Measurements from ENCODE around the gene KLF14.
A peak's percentile ranks its signal among the peaks of the same experiment; 100 is the strongest.
"Not testable (repeated sequence)": the region's sequence is repeated elsewhere in the genome, so short reads cannot be mapped to it uniquely, and the experiment has no call there.

Gene KLF14

DNA sequence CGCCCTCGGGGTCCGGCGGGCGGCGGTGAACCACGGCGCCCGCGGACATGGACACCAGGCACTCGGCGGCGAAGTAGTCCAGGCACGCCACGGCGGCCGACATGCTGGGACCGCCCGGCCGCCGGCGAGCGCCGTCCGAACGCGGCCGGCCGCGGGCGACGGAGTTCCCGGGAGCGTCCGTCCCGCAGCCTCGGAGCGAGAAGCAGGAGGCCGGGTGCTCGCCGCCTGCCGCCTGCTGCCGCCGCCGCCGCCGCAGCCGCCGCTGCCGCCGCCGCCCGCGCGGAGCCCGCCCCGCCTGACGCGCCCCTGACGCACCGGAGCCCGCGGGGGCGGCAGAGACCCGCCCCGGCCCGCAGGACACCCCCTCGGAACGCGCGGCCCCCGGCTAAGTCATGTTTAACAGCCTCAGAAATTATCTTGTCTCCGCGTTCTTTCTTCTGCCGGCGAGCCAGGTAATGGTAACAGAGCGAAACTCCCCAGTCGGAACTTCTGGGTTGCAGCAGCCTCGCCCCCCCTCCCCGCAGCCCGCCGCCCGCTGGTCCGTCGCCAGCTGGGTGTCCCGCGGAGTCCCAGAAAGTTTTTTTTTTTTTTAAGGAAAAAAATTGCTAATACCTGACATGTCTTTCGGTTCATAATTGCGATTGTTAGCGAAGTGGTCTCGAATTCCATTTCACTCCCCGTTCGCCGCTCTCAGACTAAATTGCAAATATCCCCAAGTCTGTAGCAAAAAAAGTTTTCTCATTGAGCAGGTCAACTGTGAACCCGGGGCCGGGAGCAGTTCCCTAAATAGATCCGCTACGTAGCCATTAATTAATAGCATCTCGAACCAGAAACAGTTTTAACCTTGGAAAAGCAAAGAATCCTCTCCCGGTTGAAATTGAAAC lies at the start of gene KLF14:
TSS of gene KLF14 (minus strand) at position 277 of the 884 bp plus-strand sequence. CDS start at position 103, 174 bp downstream.
- peak; percentile 28 for DNase-seq

DNA sequence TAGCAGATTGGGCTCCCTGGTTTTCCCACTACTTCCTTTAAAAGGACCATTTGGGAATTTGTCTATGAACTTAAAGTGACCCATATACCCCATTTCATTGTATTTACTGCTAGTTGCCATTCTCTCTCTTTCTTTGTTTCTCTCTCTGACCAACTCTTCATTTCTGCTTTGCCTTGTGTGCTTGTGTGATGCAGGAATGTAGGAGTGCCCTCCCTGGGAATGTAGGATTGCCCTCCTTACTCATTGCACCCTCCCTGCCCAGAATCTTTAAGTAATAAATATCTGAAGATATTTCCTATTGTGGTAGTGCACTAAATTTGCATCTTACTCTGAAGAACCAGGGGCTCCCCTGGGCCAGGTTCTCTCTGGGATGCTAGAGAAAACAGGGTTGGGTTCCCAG lies 47.3 kb upstream of the KLF14 start:
- no peak for DNase-seq

DNA sequence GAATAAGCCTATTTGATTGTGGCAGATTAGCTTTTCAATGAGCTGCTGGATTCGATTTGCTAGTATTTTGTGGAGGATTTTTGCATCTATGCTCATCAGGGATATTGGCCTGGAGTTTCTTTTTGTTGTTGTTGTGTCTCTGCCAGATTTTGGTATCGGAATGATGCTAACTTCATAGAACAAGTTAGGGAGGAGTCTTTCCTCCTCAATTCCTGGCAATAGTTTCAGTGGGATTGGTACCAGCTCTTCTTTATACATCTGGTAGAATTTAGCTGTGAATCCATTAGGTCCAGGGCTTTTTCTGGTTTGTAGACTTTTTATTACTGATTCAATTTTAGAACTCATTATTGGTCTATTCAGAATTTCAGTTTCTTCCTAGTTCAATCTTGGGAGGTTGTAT lies 43.4 kb upstream of the KLF14 start:
- no peak for DNase-seq

DNA sequence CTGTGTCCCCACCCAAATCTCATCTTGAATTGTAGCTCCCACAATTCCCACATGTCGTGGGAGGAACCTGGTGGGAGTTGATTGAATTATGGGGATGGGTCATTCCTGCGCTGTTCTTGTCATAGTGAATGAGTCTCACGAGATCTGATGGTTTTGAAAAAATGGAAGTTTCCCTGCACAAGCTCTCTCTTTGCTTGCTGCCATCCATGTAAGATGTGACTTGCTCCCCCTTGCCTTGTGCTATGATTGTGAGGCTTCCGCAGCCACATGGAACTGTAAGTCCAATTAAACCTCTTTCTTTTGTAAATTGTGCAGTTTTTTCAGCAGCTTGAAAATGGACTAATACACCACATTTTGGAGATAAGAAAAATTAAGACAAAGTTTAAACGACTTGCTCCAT lies 38.4 kb upstream of the KLF14 start:
- not testable (repeated sequence) for DNase-seq

DNA sequence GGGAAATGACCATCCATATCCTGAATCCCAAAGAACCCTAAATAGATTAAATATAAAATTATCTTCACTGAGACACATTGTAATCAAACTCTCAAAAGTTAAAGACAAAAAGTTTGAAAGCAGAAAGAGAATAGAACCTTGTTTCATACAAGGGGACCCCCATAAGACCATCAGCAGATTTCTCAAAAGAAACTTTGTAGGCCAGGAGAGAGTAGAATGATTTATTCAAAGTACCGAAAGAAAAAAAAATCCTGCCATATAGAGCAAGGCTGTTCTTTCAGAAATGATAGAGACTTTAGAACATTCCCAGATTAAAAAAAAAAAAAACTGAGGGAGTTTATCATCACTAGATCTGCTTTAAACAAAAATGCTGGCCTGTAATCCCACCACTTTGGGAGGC lies 34.8 kb upstream of the KLF14 start:
- no peak for DNase-seq

DNA sequence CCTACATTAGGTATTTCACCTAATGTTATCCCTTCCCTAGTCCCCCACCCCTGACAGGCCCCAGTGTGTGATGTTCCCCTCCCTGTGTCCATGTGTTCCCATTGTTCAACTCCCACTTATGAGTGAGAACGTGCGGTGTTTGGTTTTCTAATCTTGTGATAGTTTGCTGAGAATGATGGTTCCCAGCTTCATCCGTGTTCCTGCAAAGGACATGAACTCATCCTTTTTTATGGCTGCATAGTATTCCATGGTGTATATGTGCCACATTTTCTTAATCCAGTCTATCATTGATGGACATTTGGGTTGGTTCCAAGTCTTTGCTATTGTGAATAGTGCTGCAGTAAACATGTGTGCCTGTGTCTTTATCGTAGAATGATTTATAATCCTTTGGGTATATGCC lies 30.6 kb upstream of the KLF14 start:
- not testable (repeated sequence) for DNase-seq

DNA sequence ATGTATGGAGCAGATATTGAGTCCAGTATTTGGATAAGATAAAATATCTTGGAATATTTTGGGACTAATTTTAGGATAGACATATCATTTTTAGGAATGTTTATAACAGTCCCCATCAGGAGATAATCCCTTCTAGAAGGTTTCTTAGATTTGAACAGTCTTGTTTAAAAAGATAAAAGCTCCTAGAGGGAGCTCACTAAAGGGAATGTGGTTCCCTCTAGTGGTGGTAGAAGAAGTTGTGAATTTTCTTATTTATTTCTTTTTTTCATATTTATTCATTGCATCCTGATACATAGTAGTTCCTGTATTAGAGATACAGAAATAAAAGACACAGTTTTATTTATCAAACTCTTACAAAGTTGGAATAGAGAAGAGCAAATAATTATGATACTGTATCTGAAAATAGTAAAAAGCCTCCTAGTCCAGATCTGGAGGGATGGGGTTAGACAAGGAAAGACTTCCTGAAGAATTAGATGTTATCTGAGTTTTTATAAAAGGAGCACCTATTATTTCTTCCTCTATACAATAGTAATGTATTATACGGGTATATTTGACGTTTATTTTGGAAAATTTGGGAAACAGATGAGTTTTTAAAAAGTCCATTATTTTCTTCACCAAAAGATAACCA lies 24.5 kb upstream of the KLF14 start:
- DNase-seq = peak; percentile 54

DNA sequence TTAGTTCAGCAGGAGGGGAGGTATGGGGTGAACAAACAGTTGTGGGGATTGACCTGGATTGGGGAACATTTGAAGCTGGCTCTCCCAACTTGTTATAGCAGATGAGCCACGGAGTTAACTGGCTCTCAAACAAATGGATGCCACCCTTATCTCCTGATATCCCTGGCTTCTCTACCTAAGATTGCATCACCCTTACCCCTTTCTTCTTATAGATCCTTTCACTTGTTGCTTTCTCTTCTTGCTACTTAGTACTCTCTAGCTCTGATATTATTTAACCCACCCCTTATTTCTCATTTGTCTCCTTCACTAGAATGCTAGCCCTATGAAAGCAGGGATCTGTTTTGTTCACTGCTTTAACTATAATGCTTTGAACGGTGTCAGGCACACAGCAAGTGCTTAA lies 22.3 kb upstream of the KLF14 start:
- no peak for DNase-seq

DNA sequence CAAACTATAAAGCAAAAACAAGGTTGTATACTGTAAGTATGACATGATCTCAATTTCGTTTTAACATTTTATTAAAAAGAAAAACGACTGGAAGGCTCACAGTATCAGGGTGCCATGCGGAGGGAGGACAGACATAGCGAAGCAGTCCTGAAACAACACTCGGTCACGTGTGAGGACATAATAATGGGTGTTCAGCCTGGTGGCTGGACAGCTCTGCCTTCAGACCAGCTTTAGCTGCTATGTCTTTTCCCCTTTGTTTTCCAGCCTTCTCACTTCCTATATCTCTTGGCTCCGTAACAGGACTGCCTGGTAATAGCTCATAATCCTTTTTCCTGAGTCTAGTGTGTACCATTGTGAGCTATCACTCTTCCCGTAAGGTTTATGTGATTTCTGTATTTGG lies 18.4 kb upstream of the KLF14 start:
- DNase-seq = no peak

DNA sequence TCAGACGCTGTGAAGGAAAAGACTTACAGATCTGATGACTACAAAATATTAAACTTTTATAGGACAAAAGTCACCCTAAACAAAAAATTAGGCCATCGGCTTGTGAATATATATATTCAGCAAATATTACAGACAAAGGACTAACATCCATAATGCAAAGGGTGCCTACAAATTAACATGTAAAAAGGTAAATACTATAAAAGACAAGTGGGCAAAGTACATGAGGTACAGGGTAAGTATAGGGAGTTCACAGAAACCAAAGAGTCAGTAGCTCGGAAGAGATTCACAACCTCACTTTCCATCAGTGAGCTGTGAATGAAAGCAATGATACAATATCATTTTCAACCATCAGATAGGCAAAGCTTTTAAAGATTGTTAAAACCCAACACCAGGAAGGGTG lies 16.7 kb upstream of the KLF14 start:
- no peak for DNase-seq

DNA sequence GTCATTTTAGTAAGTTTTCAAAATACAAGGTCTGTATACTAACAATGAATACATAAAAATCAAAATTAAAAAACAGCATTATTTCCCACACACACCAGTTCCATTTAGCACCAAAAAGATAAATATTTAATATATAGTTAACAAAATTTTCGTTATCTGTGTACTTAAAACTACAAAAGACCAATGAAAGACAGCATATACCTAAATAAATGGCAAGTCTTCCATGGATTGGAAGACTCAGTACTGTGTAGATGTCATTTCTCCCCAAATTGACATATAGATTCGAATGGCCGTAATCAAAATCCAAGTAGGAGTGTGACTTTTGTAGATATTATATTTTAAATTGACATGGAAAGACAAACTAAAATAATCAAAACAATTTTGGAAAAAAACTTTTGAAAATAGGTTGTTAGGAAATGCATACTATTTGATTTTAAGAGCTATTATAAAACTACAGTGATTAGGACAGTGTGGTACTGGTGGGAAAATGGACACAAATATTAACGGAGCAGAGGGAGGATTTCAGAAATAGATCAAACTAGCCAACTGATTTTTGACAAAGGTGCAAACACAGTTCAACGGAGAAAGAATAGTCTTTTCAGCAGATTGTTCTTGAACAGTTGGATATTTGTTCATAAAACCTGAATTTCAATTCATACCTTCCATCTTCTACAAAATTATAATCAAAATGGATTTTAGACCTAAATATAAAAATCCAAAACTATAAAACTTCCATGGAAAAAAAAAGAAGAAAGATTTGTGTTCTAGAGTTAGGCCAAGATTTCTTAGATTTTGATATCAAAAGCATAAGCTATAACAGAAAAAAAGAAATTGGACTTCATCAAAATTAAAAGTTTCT lies 14.8 kb upstream of the KLF14 start:
- no peak for DNase-seq

DNA sequence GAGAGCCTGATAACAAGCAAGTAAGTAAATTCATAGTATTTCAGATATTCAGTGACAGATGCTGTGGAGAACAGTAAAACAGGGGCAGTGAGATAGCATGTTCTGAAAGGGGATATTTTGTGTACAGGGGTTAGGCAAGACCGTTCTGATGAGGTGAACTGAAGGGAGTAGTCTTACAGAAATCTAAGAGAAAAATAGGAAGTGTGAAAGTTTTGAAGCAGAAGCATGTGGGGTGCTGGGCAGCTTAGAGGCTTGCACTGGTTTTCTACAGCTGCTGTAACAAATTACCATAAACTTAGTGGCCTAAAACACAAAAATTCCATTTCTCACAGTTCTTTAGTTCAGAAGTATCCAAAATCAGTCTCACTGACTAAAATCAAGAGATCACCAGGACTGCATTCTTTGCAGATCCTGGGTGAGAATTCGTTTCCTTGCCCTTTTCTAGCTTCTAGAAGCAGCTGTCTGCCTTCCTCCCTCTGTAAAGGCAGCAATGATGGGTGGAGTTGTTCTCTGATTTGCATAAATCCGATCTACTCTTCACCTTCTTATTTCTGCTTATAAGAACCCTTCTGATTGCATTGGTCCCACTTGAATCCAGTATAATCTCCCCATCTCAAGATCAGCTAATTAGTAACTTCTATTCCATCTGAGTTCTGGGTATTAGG lies 7.5 kb upstream of the KLF14 start:
- DNase-seq = no peak

DNA sequence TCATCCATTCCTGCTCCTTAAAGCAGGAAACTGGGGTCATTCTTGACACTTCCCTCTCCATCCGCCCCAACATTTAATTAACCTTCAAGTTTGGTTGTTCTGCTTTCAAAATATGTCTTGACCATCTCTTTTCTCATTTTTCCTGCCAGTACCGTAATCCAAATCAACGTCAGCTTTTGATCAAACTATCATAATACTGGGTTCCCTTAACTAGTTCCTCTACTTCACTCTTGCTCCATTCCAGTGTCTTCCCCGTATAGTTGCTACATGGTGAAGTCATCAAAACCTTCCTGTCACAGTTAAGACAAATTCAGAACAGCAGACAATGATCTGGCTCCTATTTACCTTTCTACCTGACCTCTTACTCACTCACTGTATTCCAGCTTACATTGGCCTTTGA lies 6.6 kb upstream of the KLF14 start:
- DNase-seq = no peak

DNA sequence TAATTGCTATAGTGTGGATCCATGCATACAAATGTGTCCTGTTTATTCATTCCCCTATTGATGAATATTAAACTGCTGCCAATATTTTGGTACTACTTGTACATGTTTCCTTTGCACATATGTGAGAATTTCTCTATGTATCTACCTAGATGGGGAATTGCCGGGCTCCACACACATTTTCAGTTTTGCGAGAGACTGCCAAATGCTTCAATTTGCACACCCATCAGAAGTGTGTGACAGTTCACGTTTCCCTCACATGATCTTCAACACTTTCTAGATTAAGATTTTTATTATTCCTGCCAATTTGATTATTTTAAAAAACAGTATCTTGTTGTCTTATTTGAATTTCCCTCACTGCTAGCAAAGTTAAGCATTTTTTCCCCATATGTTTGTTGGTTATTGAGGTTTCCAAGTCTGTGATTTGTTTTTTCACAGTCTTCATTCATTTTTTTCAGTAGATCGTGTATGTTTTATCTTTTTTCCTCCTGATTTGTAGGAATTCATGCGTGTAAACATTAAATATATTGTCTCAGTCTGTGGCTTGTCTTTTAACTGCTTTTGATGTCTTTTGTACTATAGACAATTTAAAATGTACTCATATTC lies 2.4 kb upstream of the KLF14 start:
- no peak for DNase-seq

DNA sequence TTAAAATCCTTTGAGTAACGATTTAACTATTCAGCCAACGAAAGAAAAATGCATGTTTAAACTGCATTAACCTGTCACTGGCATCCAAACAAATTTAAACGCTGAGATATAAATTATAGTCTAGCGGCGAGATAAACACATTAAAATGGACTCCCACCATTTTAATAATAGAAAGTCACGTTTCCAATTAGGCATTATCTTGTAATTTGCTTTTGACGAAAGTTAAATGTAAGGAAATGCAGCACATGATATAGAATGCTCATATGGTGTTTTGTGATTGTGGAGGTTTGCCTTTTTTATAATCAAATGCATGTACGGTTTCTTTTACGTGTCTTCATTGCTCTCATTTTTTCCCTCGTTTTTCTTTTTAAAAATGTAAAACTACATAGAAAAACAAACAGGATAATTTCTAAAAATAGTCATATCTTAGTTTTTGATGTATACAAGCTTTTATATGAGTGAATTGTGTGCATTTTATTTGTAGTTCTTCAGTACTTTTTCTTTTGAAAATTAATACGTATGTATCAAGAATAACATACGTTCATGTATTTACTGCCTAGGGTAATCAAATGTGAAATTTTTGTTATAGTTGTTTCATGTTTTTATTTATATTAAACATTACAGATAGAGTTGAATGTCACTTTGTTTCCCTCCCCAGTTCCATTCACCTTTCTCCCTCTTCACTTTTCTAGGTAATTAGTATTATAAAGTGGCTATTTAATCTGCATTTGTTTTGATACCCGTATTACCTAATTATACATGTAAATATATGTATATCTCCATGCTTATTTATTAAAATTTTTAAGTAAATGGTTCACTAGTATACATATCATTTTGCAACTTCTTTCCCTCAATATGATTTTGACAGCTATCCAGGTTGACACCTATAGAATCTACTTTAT lies 1.1 kb upstream of the KLF14 start:
- DNase-seq = no peak

DNA sequence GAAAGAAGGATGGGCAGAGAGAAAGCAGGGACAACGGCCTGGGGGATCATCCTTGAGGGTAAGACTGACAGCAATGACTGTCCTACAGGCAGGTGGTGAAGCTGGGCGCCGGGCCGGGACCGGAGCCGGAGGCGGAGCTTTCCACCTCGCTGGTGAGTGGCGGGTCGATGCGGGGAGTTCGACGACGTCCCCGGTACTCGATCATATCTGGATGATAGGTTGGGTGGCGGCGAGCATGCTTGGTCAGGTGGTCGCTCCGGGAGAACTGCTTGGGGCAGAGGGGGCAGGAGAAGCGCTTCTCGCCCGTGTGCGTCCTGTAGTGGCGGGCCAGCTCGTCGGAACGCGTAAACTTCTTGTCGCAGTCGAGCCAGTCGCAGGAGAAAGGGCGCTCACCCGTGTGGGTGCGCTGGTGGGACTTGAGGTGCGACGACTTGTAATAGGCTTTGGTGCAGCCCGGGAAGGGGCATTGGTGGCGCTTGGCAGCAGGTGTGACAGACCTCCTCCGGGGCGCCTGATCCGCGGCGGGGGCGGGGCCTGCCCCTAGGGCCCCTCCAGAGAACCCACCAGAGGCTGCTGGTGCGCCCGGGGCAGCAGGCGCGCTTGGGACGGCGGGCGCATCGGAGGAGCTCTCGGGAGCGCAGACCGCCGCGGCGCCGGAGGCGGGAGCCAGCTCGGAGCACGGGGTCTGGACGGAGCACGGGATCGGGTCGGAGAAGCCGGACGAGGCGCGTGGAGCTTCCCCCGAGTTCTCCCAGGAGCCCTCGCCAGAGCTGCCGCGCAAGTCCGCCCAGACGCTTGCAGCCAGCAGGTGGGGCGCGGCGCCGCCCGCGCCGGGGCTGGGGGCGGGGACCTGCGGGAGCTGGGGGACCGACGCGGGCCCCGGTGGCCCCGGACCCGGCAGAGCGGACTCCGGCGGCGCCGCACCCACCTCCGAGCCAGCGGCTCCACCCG lies 752 bp downstream of the KLF14 start:
- DNase-seq = peak; percentile 32

DNA sequence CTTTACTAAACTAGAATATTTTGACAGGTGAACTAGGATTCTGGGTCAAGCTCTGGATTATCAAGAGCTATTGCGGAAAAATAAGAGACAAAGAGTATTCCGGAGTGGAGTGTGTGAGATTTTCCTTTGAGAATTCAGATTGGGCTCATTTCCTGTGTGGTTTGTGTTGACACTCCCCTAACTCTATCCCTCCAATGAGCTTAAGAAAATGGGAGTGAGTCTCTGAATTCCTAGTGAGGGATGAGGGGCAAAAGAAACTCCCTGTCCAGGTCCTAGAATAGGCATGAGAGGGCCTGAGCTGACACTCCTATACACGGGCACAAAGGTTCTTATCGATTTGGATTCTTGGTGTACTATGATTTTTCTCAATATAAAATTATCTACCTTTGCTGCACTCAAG lies 10.2 kb downstream of the KLF14 start:
- DNase-seq = no peak

DNA sequence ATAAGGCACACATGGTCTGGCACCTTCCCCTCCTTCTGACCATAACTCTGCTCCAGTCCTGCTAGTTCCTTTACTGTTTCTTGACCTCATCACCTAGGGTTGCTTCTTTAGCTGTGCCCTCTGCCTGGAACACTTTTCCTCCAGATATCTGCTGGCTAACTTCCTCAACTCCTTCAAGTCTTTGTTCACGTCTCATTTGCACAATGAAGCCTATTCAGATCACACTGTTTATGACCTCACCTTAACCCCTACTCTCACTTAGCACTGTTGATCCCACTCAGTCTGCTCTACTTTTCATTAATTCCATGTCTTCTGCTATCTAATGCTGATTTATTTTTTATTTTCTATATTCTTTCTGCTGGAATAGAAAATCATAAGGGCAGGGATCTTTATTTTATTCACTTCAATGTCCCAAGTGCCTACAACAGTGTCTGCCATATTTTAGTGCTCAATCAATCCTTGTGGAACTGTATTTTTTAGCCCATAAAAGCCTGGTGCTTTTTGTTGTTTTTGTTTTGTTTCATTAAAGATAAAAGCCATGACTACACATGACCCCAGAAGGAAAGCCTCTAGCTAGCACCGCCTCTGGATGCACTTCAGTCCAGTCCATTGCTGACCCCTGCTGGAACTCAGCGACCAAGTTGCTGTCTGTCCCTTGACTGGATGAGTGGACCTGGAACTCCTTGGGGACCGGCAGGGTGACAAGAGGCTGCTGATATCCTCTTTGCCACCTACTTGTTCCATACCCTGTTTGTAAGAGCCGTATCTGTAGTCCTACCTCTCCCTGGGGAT lies 12.3 kb downstream of the KLF14 start:
- DNase-seq = peak; percentile 38

DNA sequence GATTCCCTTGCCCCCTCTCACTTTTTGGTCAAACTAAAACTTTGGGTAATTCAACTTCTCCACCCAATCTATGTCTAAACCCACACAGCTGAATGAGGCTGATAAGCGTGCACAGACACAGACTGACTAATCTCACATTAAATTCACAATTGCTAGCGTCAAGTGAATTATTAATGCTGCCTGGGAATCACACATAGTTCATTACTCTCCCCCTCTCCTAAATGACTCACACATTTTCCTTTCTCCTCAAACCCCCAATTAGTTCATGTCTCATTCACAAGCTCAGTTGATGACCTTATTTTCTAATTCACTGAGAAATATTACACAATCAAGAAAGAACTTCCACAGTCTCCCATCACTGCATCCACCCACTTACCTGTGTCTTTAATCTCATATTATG lies 14.5 kb downstream of the KLF14 start:
- DNase-seq = no peak
